Activated T-cell treated with anti-CD3 and anti-CD28 coated beads for 1 hour (primary cell): ENCODE results near the gene RIPOR3.
"Not testable (repeated sequence)": the region's sequence is repeated elsewhere in the genome, so short reads cannot be mapped to it uniquely, and the experiment has no call there.

Source experiments
- DNase-seq: peaks from one replicate; pipeline ENCODE4 v3.0.0-alpha.2; 2020; ENCODE audit warnings: low read depth

Gene RIPOR3

DNA sequence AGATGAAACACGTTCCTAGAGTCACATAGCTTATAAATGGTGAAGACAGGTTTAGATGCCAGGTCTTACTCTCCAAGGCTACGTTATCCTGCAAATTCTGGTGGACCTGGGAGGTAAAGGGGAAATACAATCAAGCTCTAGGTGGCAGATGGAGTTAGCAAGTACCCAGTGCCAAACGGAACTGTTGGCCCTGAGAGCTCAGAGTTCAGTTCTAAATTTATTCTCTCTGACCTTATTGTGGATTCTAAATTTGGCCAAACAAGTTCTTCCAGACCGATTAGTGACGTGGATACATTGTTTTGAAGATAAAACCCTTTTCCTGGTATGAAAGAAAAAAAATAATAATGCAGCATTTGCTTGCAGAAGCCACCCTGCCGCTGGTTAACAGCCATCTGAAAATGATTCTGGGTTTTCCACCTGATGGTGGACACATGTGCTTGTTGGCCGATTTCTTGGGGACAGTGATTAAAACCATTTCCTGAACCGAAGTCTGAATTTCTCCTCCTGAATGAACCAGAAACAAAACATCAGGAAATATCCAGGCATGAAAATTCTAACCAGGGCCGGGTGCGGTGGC, 32.5 kb downstream of the RIPOR3 start:
- DNase-seq: no peak

- no peak for DNase-seq
Observed at GRCh38 chr20:50655311-50655880, 35.9 kb downstream of the RIPOR3 start.

- no peak for DNase-seq
Observed at GRCh38 chr20:50654904-50655303, 36.4 kb downstream of the RIPOR3 start.

GRCh38 chr20:50652702-50653294, 38.5 kb downstream of the RIPOR3 start:
- no peak for DNase-seq

DNA sequence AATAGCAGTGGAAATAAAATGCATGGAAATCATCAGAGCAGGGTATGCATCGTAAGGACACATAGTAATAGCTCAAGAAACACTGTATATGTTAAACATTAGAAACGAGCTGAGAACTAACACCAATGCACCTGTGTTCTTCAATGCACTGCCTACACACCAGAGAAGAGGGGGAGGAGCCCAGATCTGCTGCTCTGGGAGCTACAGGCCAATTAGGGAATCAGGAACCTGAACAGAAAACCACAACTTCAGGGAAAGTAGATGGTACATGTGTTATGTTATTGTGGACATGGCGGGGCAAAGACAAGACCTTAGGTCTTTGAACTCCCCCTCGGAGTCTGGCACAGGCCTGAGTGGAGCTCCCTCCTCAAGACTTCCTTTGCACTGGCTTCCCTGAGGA, 39.7 kb downstream of the RIPOR3 start:
- no peak for DNase-seq

- DNase-seq: no peak
Observed at GRCh38 chr20:50649590-50649989, 41.8 kb downstream of the RIPOR3 start.

DNA sequence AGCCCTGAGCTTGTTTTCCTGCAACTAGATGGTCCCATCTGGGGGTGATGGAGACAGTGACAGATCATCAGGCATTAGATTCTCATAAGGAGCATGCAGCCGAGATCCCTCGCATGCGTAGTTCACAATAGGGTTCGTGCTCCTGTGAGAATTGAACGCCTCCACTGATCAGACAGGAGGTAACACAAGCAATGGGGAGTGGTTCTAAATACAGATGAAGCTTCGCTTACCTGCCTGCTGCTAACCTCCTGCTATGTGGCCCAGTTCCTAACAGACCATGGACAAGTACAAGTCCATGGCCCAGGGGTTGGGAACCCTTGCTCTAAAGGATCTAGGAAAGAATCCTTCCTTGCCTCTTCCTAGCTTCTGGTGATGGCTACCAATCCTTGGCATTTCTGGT, 42.7 kb downstream of the RIPOR3 start:
- no peak for DNase-seq

- DNase-seq: no peak
Observed at GRCh38 chr20:50646483-50646996, 44.8 kb downstream of the RIPOR3 start.

DNA sequence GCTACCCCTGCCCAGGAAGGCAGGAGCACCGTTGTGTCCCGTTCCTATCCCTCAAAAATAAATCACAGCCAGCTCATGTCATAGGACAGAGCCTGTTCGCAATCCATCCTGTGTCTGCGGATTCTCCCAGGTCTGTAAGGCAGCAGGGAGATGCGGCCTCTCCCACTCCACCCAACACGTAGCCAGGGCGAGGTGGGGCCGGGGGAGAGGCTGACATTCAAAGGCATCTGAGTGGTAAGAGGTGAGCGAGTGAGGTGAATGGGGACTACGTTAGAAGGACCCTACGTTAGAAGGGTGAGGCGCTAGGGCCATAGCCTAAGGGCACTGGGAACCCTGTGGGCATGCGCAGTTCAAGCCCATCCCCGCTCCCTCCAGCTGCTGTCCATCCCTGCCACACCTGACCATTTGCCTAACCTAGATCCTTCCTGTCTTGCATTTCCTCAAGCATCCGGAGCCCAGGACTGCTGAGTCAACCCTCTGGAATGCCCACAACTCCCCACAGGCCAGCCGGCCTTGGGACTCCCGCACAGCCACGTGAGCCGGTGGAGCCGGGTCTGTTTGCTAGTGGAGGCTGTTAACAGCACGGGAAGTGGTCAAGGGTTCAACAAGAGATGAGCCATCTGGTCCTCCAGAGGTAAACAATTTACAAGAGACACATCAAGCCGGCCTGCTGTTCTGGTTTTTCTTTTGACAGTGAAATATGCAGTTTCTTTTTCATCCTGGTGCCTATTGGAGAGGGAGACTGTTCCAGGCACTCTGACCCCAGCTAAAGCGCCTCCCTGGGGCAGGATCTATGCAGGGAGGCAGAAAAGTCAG, 45.9 kb downstream of the RIPOR3 start:
- DNase-seq: no peak

DNA sequence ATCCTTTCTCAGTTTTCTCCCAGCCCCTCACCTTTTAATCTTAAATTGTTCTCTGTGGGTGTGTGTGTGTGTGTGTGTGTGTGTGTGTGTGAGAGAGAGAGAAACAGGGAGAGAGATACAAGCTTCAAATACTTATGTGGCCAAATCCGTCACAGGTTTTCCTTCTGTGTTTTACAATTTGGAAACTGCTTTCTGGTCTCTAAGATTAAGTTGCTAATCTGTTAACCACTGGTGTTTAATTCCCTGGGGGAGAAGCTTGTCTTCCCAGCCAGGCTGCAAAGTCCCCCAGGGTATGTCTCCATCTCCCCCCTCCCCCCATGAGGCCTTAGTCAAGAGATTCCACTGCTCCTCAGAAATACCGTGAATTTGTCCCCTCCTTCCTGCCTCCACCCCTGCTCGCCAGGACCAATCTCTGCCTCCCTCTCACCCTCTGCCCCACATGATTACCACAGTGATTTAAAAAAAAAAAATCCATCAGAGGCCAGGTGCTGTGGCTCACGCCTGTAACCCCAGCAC, 49.0 kb downstream of the RIPOR3 start:
- no peak for DNase-seq

GRCh38 chr20:50641625-50642287, 49.6 kb downstream of the RIPOR3 start:
- not testable (repeated sequence) for DNase-seq

DNA sequence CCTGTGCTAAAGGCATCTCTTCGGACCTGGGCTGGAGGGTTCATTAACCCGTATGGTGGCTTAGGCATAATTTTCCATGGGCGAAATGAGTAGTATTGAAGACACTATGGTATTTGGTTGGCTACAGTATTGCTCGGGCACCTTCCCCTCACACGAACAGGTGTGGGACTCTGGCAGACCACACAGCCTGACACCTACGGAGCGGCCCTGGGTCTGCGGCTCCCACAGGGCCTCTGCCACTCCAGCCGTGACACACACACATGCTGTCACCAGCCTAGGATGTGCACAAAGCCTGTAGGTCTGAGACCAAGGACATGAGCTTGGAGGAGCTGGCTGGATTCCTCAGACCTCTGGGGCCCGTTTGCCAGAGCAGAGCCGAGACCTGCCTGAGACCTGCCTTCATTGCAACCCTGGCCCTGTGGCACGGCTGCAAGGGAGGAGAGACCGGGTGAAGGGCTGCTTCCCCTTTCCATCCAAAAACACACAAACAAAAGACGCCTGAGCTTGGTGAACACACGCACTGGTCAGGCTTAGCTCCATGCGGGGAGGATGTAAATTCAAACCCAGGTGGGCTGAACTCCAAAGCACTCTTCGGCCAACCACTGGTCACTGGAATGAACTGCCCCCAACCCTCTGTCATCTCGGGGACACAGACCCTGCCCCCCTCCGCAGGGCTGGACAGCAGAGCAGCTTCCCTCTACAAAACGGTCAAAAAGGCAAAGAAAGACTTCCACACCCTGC, 51.2 kb downstream of the RIPOR3 start:
- not testable (repeated sequence) for DNase-seq

DNA sequence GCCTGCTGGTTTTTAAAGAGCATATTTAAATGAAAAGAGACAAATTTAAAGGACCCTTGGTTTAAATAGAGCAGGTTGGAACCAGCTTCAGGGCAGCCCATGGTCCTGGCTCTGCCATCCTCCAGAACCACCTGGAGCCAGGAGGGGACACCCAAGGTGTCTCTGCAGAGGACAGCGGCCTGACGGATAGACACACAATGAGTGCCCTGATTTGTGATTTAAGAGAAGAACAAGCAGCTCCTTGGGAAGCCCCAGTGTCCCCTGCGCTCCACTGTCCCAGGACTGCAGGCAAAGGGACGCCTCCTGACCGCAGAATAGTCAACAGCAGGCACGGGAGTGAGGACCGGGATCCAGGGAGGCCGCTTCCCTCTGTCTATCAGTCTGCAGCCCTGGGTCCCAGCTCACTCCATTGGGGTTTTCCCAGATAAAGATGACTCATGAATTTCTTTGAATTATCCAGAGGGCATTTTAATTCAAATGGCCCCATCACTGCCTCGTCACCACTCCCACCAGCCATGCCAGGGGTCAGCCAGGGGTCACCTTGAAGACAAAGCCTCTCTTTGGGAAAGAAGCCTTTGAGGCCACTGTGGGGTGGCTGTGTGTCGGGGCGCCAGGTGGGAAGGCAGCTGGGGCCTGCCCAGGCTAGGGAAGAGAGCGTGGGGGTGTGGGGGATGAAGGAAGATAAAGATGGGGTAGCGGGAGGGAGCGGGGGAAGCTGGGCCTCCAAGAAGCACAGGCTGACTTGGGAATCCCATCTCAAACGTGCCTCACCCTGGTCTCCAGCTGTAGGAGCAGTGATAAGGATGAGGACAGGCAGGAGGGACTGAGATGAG, 53.1 kb downstream of the RIPOR3 start:
- DNase-seq: not testable (repeated sequence)

GRCh38 chr20:50636601-50637540, 54.5 kb downstream of the RIPOR3 start:
- no peak for DNase-seq

- DNase-seq: peak; percentile 29
Observed at GRCh38 chr20:50635676-50636600, 55.4 kb downstream of the RIPOR3 start.

- no peak for DNase-seq
Observed at GRCh38 chr20:50635014-50635557, 56.3 kb downstream of the RIPOR3 start.

GRCh38 chr20:50634191-50634590, 57.2 kb downstream of the RIPOR3 start:
- DNase-seq: no peak

GRCh38 chr20:50633361-50633760, 58.0 kb downstream of the RIPOR3 start:
- no peak for DNase-seq
